HEK293T (cell line): Measurements from ENCODE around the gene MYO7A.

Source experiments
- FOXA1 ChIP-seq: fragments of 450-650 bp; IDR thresholded peaks from 2 replicates; pipeline ENCODE4 v1.6.1; 2016; ENCODE audit warnings: mild to moderate bottlenecking
- FOXM1 ChIP-seq: fragments of 450-650 bp; IDR thresholded peaks from 2 replicates; pipeline ENCODE4 v1.6.1; 2017; ENCODE audit warnings: mild to moderate bottlenecking, borderline replicate concordance
- HDGF ChIP-seq: fragments of 450-650 bp; IDR thresholded peaks from 2 replicates; pipeline ENCODE4 v1.6.1; 2017; ENCODE audit warnings: antibody characterized with exemption, borderline replicate concordance
- PKNOX1 ChIP-seq: fragments of 450-650 bp; IDR thresholded peaks from 2 replicates; pipeline ENCODE4 v1.6.1; 2016
- SP1 ChIP-seq: fragments of 450-650 bp; IDR thresholded peaks from 2 replicates; pipeline ENCODE4 v1.6.1; 2017

GRCh38 chr11:77093987-77094840 is 33.8 kb upstream of the MYO7A start:
- no peak for TF ChIP-seq HDGF
- no peak for TF ChIP-seq PKNOX1
- TF ChIP-seq FOXA1: no peak
- no peak for TF ChIP-seq SP1
- no peak for TF ChIP-seq FOXM1
